K562 (cell line): Measurements from ENCODE around the gene KIF6. TPM values are rescaled to one million over a fixed set of nuclear protein-coding genes. Genes with fewer than 3 reads are reported as not detected.

Experiments used
- ATAC-seq: fragments of 200-7000 bp; cut with Tn5 transposase; 3 replicates; pipeline ENCODE4 v1.9.1; 2020; ENCODE audit warnings: moderate library complexity
- BruUV-seq: library from RNA; stranded (reverse); fragments of 400-500 nt; replicated peaks from 2 replicates; lab custom pipeline; 2021; lab: Mats Ljungman, UMichigan
- CTCF ChIA-PET: fragments of 300-600 bp; formaldehyde crosslinking; extraction: SDS; loops from one replicate; lab custom pipeline; 2021; ENCODE audit warnings: low intra/inter-chr PET ratio; lab: Yijun Ruan, JAX
- POLR2A ChIA-PET: fragments of 300-600, 350-650 bp; sonication (Branson Sonifier 250); formaldehyde crosslinking; extraction: SDS; loops from one replicate; lab custom pipeline; 2021; ENCODE audit warnings: antibody characterized with exemption, inconsistent platforms; lab: Yijun Ruan, JAX
- DNase-seq, 4 experiments: peaks; one replicate each; pipeline versions ENCODE4 v3.0.0 to v3.0.0-alpha.2; 2011 to 2018; ENCODE audit warnings: low spot score in 3 of 4, mixed read lengths in 3 of 4; ENCODE audit errors: extremely low read depth in 1 of 4
- FAIRE-seq: peaks from 2 replicates; lab custom pipeline; 2011; peaks lifted over from hg19 to GRCh38; lab: Jason Lieb, UNC
- H2AFZ ChIP-seq: 2 replicates; pipeline ENCODE4 v1.6.0; 2011; ENCODE audit warnings: low read depth, low read length, control low read depth, inconsistent platforms
- H3K27ac ChIP-seq: fragments of 200-600 bp; 3 replicates; pipeline ENCODE4 v1.8.0; 2011; ENCODE audit warnings: low read depth, mild to moderate bottlenecking, control low read depth, inconsistent platforms, low read length, moderate library complexity, mixed read lengths; ENCODE audit errors: extremely low read depth
- H3K27me3 ChIP-seq, 2 experiments: fragments of 300-600 bp in 1 of 2; 2 replicates in 1 of 2; 3 replicates in 1 of 2; pipeline versions ENCODE4 v1.6.0 to v1.8.0; 2011; ENCODE audit warnings: inconsistent platforms in 2 of 2, low read length in 2 of 2, mild to moderate bottlenecking in 1 of 2, mixed read lengths in 1 of 2, moderate library complexity in 1 of 2; ENCODE audit not compliant: control insufficient read depth in 2 of 2, insufficient read depth in 2 of 2
- H3K36me3 ChIP-seq: fragments of 300-600 bp; 3 replicates; pipeline ENCODE4 v1.8.0; 2011; ENCODE audit warnings: mild to moderate bottlenecking, low read length, inconsistent platforms; ENCODE audit not compliant: control insufficient read depth, insufficient read depth
- H3K4me1 ChIP-seq, 2 experiments: fragments of 200-600 bp in 1 of 2; replicated peaks in 1 of 2; 2 replicates in 1 of 2; 3 replicates in 1 of 2; pipeline versions ENCODE4 v1.5.1 to v1.8.0; 2011; ENCODE audit warnings: inconsistent platforms in 2 of 2, low read length in 2 of 2, mild to moderate bottlenecking in 1 of 2, mixed read lengths in 1 of 2, moderate library complexity in 1 of 2; ENCODE audit not compliant: control insufficient read depth in 2 of 2, insufficient read depth in 2 of 2
- H3K4me2 ChIP-seq: 2 replicates; pipeline ENCODE4 v1.6.1; 2011; ENCODE audit warnings: low read length, control low read depth, inconsistent platforms, mixed read lengths; ENCODE audit not compliant: insufficient read depth
- H3K4me3 ChIP-seq: fragments of 200-600 bp; sonication (generic), shearing (Covaris generic); 2 replicates; pipeline ENCODE4 v1.5.1; 2016; ENCODE audit warnings: control low read depth, inconsistent platforms
- H3K79me2 ChIP-seq: fragments of 200-600 bp; 3 replicates; pipeline ENCODE4 v1.8.0; 2011; ENCODE audit warnings: low read length, inconsistent platforms; ENCODE audit not compliant: control insufficient read depth, insufficient read depth
- H3K9ac ChIP-seq, 2 experiments: 2 replicates each; pipeline versions ENCODE4 v1.6.0 to v1.6.1; 2011; ENCODE audit warnings: low read depth in 2 of 2, low read length in 2 of 2, control low read depth in 1 of 2, inconsistent platforms in 1 of 2, mild to moderate bottlenecking in 1 of 2, mixed read lengths in 1 of 2; ENCODE audit not compliant: insufficient read depth in 1 of 2
- H3K9me1 ChIP-seq: one replicate; pipeline ENCODE4 v1.6.0; 2011; ENCODE audit warnings: inconsistent platforms, mild to moderate bottlenecking, low read length, moderate library complexity; ENCODE audit not compliant: control insufficient read depth, insufficient read depth
- H3K9me3 ChIP-seq: replicated peaks from 2 replicates; pipeline ENCODE4 v1.5.1; 2011; ENCODE audit warnings: low read depth, low read length, inconsistent platforms; ENCODE audit not compliant: control insufficient read depth, insufficient read depth
- H4K20me1 ChIP-seq: replicated peaks from 2 replicates; pipeline ENCODE4 v1.6.1; 2011; ENCODE audit warnings: low read length, inconsistent platforms, mixed read lengths; ENCODE audit not compliant: control insufficient read depth, insufficient read depth
- ESRRA ChIP-seq: fragments of 450-650 bp; IDR thresholded peaks from 2 replicates; pipeline ENCODE4 v1.6.1; 2014; ENCODE audit warnings: low read depth, mild to moderate bottlenecking, moderate library complexity, borderline replicate concordance
- NFIC ChIP-seq: fragments of 450-650 bp; IDR thresholded peaks from 2 replicates; pipeline ENCODE4 v1.6.1; 2017; ENCODE audit warnings: mild to moderate bottlenecking, inconsistent platforms
- SIN3B ChIP-seq: fragments of 450-650 bp; IDR thresholded peaks from 2 replicates; pipeline ENCODE4 v1.6.1; 2017; ENCODE audit warnings: low read depth, mild to moderate bottlenecking, moderate library complexity
- SNRNP70 ChIP-seq: fragments of 200-400 bp; formaldehyde crosslinking; optimal IDR thresholded peaks from 2 replicates; pipeline ENCODE3; 2017; ENCODE audit warnings: low read depth, low read length
- SRSF3 ChIP-seq: fragments of 200-400 bp; formaldehyde crosslinking; IDR thresholded peaks from 2 replicates; pipeline ENCODE4 v1.6.1; 2016; ENCODE audit warnings: mild to moderate bottlenecking, low read length, moderate library complexity; ENCODE audit not compliant: insufficient read depth
- ZNF263 ChIP-seq: sonication (generic); formaldehyde crosslinking; IDR thresholded peaks from 2 replicates; pipeline ENCODE4 v1.8.0; 2022; ENCODE audit warnings: mild to moderate bottlenecking, missing genetic modification reagents, borderline replicate concordance
- ZNF551 ChIP-seq: fragments of 250-450 bp; sonication (Bioruptor Pico); IDR thresholded peaks from 2 replicates; pipeline ENCODE4 v1.5.0; 2021; ENCODE audit warnings: mild to moderate bottlenecking, moderate library complexity
- ZNF830 ChIP-seq: fragments of 250-450 bp; sonication (Bioruptor Pico); IDR thresholded peaks from 2 replicates; pipeline ENCODE4 v1.5.0; 2021; ENCODE audit warnings: mild to moderate bottlenecking
- ZZZ3 ChIP-seq: fragments of 450-650 bp; IDR thresholded peaks from 2 replicates; pipeline ENCODE4 v1.6.1; 2016; ENCODE audit warnings: antibody characterized with exemption, mild to moderate bottlenecking, moderate library complexity
- WGBS: fragments of 100-300 bp; shearing (Covaris generic); methylation state at CpG from one replicate; pipeline ENCODE4 v1.1.6; 2016; ENCODE audit warnings: low coverage, mixed read lengths; ENCODE audit not compliant: insufficient coverage; ENCODE audit errors: missing lambda C conversion rate; 5-methylcytosine and 5-hydroxymethylcytosine counted together
- in situ Hi-C: fragments of 300-500 bp; cut with MboI; formaldehyde crosslinking; loops from 4 replicates; pipeline ENCODE4 v1.15.0; 2018; ENCODE audit warnings: inconsistent platforms, mixed read lengths
- intact Hi-C: fragments of 100-400 bp; cut with micrococcal nuclease; formaldehyde crosslinking; loops from 2 replicates; pipeline ENCODE4 v1.14.2; 2022
- polyA plus RNA-seq, 8 experiments: library from polyadenylated mRNA; depleted of rRNA in 4 of 8; stranded (reverse) in 5 of 8; unstranded in 3 of 8; fragments of >200 nt; fragmentation: Nextera tagmentation in 2 of 8; fragmentation: Illumina TruSeq in 1 of 8; extraction: Ambion mirVana in 2 of 8; extraction: Trizol in 1 of 8; gene quantifications; 2 replicates each; pipeline versions ENCODE4 v1.2.1 to v1.2.3, GENCODE V29; 2011 to 2014; ENCODE audit warnings: inconsistent platforms in 1 of 8, missing spikeins in 1 of 8
- total RNA-seq, 7 experiments: library from RNA; depleted of rRNA in 6 of 7; stranded (reverse); fragments of >200 nt in 6 of 7; fragmentation: Illumina TruSeq in 2 of 7; extraction: Trizol in 2 of 7; gene quantifications; 2 replicates each; pipeline versions ENCODE4 v1.2.1 to v1.2.3, GENCODE V29; 2011 to 2021; ENCODE audit warnings: low replicate concordance in 1 of 7
- TF ChIP-seq, protein P1 (sequence below): IDR thresholded peaks from 2 replicates; pipeline ENCODE4 v1.6.1; 2011; ENCODE audit warnings: borderline replicate concordance, low read depth, mild to moderate bottlenecking, moderate library complexity, low read length; ENCODE audit not compliant: insufficient read depth, poor library complexity, severe bottlenecking
- TF ChIP-seq, protein P2 (sequence below), 2 experiments: fragments of 150-350 bp in 1 of 2; IDR thresholded peaks; 2 replicates each; pipeline ENCODE4 v1.6.1; 2012 to 2016; ENCODE audit warnings: low read depth in 2 of 2, low read length in 2 of 2, mild to moderate bottlenecking in 1 of 2, moderate library complexity in 1 of 2

Gene KIF6
- total and polyA plus RNA-seq, 9 of the 15 experiments (the other 6 are each of a cell fraction or from before 2014, with no cell fraction given): not detected

DNA sequence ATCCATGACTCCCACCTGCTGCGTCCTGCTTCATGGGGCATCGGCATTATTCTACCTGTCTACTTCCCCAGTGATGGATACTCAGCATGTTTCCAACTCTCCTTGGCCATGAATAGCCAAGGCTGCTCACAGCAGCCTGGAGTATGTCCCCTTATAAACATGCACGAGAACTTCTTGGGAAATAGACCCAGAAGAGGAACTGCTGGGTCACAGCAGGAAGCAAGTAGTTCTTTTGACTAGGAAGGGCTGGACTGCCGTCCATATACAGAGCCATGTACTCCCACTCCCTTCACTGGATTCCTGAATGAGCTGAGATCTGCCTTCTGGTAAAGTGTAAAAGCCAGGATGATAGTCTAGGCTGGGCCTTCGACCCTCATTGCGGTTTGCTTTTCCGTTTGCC lies 296.4 kb downstream of the KIF6 start:
- ChIA-PET CTCF (no interaction called here), POLR2A (interaction anchor here (1.2 kb wide), 1 partner anchor 10 kb away, joined by 3 read pairs; no protein-coding TSS in a partner anchor)
- H3K4me3 ChIP-seq: no peak overlapping the region
- H3K9ac ChIP-seq: no peak overlapping the region
- no peaks in the 10 kb centered on the region; the same call in 1 of the 2 replicates for H4K20me1 ChIP-seq
- DNase-seq (no peak), FAIRE-seq (no peak), ATAC-seq (no peak)
- no peak for TF ChIP-seq SIN3B
- TF ChIP-seq ZNF830 (CRISPR knock-in tag): no peak
- TF ChIP-seq ZNF551: no peak
- TF ChIP-seq NFIC: no peak
- TF ChIP-seq SNRNP70: no peak
- no peaks in the 10 kb centered on the region for H3K9me1 ChIP-seq
- in situ Hi-C loops: no loop called here
- no peaks in the 10 kb centered on the region for H3K36me3 ChIP-seq
- H3K4me1 ChIP-seq: no peaks in the 10 kb centered on the region
- no peak overlapping the region for H3K4me2 ChIP-seq
- intact Hi-C loops: no loop called here
- no peaks in the 10 kb centered on the region for H3K79me2 ChIP-seq
- WGBS: under 1% methylated on average over 7 of the region's 7 CpGs
- H3K27me3 ChIP-seq: peaks cover 6 to 18% of the 10 kb centered on the region in 2 experiments; a peak in 3 of 5 replicates
- H2AFZ ChIP-seq: no peak overlapping the region
- no TSS peak for BruUV-seq
- H3K9me3 ChIP-seq: no peaks in the 10 kb centered on the region
- H3K27ac ChIP-seq: no peak overlapping the region

DNA sequence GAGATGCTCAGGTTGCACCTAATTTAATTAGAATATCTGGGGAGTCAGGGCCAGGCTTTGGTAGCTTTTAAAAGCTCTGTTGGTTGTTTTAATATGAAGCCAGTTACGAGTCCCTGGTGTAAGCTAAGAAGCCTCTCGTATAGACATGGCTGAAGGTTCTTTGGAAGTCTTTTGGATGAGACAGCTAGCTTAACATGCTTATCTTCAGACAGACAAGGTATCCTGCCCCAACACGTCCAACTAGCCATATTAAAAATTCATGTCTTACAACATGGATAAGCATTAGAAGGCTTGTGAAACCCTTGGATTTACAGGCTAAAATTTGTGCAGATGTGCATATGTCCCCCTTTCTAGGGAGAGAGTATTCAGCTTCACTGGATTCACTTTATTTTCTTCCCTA lies 297.1 kb downstream of the KIF6 start:
- POLR2A ChIA-PET: interaction anchor here (1.5 kb wide), 1 partner anchor 19 kb away, joined by 3 read pairs; no protein-coding TSS in a partner anchor
- 0% methylated on average over 3 of the region's 3 CpGs for WGBS
- Histone ChIP-seq H3K79me2 (no peaks in the 10 kb centered on the region), H3K27me3 (peaks cover 6 to 25% of the 10 kb centered on the region in 2 experiments; a peak in 3 of 5 replicates), H3K4me2 (no peak overlapping the region), H3K27ac (no peak overlapping the region), H2AFZ (no peak overlapping the region), H3K9me3 (no peaks in the 10 kb centered on the region), H3K9ac (no peak overlapping the region), H3K4me3 (no peak overlapping the region), H4K20me1 (no peaks in the 10 kb centered on the region; the same call in 1 of the 2 replicates), H3K9me1 (no peaks in the 10 kb centered on the region), H3K36me3 (no peaks in the 10 kb centered on the region), H3K4me1 (no peaks in the 10 kb centered on the region)
- CTCF ChIA-PET: no interaction called here
- FAIRE-seq (no peak), ATAC-seq (no peak), DNase-seq (no peak)
- BruUV-seq: no TSS peak
- intact Hi-C loops: no loop called here
- in situ Hi-C loops: no loop called here
- TF ChIP-seq ZZZ3 (no peak), SRSF3 (no peak), ESRRA (no peak), ZNF263 (CRISPR knock-in tag) (no peak)
- TF ChIP-seq, protein P1, sequence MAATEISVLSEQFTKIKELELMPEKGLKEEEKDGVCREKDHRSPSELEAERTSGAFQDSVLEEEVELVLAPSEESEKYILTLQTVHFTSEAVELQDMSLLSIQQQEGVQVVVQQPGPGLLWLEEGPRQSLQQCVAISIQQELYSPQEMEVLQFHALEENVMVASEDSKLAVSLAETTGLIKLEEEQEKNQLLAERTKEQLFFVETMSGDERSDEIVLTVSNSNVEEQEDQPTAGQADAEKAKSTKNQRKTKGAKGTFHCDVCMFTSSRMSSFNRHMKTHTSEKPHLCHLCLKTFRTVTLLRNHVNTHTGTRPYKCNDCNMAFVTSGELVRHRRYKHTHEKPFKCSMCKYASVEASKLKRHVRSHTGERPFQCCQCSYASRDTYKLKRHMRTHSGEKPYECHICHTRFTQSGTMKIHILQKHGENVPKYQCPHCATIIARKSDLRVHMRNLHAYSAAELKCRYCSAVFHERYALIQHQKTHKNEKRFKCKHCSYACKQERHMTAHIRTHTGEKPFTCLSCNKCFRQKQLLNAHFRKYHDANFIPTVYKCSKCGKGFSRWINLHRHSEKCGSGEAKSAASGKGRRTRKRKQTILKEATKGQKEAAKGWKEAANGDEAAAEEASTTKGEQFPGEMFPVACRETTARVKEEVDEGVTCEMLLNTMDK: no peak
- TF ChIP-seq, protein P2, sequence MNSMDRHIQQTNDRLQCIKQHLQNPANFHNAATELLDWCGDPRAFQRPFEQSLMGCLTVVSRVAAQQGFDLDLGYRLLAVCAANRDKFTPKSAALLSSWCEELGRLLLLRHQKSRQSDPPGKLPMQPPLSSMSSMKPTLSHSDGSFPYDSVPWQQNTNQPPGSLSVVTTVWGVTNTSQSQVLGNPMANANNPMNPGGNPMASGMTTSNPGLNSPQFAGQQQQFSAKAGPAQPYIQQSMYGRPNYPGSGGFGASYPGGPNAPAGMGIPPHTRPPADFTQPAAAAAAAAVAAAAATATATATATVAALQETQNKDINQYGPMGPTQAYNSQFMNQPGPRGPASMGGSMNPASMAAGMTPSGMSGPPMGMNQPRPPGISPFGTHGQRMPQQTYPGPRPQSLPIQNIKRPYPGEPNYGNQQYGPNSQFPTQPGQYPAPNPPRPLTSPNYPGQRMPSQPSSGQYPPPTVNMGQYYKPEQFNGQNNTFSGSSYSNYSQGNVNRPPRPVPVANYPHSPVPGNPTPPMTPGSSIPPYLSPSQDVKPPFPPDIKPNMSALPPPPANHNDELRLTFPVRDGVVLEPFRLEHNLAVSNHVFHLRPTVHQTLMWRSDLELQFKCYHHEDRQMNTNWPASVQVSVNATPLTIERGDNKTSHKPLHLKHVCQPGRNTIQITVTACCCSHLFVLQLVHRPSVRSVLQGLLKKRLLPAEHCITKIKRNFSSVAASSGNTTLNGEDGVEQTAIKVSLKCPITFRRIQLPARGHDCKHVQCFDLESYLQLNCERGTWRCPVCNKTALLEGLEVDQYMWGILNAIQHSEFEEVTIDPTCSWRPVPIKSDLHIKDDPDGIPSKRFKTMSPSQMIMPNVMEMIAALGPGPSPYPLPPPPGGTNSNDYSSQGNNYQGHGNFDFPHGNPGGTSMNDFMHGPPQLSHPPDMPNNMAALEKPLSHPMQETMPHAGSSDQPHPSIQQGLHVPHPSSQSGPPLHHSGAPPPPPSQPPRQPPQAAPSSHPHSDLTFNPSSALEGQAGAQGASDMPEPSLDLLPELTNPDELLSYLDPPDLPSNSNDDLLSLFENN (IDR thresholded peaks at IDR 0.05; ENCODE audit: low read depth in 2 of 2, low read length in 2 of 2): no peak
